Activated CD4-positive, alpha-beta T cell treated with anti-CD3 and anti-CD28 coated beads, Interleukin-2, Interleukin-6, amounts not matched to agents 100 ng/mL and 50 ng/mL, durations not matched to agents 16 hours and 8 hours (primary cell): Measurements from ENCODE around the gene RIPPLY1.
A peak's percentile ranks its signal among the peaks of the same experiment; 100 is the strongest.

ENCODE experiments used
- DNase-seq: peaks from one replicate; pipeline ENCODE4 v3.0.0-alpha.2; 2020

RIPPLY1 gene

GRCh38 chrX:106903291-106903824 is at the start of gene RIPPLY1:
Gene RIPPLY1 (minus strand): TSS chrX:106903341. CDS start chrX:106903287, 54 bp downstream.
- no peak for DNase-seq

GRCh38 chrX:106952538-106952937 is 49.4 kb upstream of the RIPPLY1 start:
- DNase-seq: no peak

- DNase-seq: no peak
Observed at GRCh38 chrX:106952089-106952488, 48.9 kb upstream of the RIPPLY1 start.

GRCh38 chrX:106951230-106951629 is 48.1 kb upstream of the RIPPLY1 start:
- no peak for DNase-seq

- no peak for DNase-seq
Observed at GRCh38 chrX:106950381-106950780, 47.2 kb upstream of the RIPPLY1 start.

GRCh38 chrX:106949366-106949765 is 46.2 kb upstream of the RIPPLY1 start:
- DNase-seq: no peak

- DNase-seq: no peak
Observed at GRCh38 chrX:106948641-106949040, 45.5 kb upstream of the RIPPLY1 start.

- no peak for DNase-seq
Observed at GRCh38 chrX:106946464-106946863, 43.3 kb upstream of the RIPPLY1 start.

- no peak for DNase-seq
Observed at GRCh38 chrX:106940068-106940467, 36.9 kb upstream of the RIPPLY1 start.

GRCh38 chrX:106939566-106939965 is 36.4 kb upstream of the RIPPLY1 start:
- no peak for DNase-seq

- no peak for DNase-seq
Observed at GRCh38 chrX:106936246-106936645, 33.1 kb upstream of the RIPPLY1 start.

- DNase-seq: no peak
Observed at GRCh38 chrX:106935175-106935574, 32.0 kb upstream of the RIPPLY1 start.

- DNase-seq: no peak
Observed at GRCh38 chrX:106933538-106933961, 30.4 kb upstream of the RIPPLY1 start.

GRCh38 chrX:106932960-106933537 is 29.9 kb upstream of the RIPPLY1 start:
- no peak for DNase-seq

- no peak for DNase-seq
Observed at GRCh38 chrX:106932492-106932923, 29.4 kb upstream of the RIPPLY1 start.

GRCh38 chrX:106931831-106932491 is 28.8 kb upstream of the RIPPLY1 start:
- DNase-seq: no peak

- DNase-seq: no peak
Observed at GRCh38 chrX:106928227-106928626, 25.1 kb upstream of the RIPPLY1 start.

- DNase-seq: no peak
Observed at GRCh38 chrX:106927700-106928099, 24.6 kb upstream of the RIPPLY1 start.

- no peak for DNase-seq
Observed at GRCh38 chrX:106927023-106927422, 23.9 kb upstream of the RIPPLY1 start.

- DNase-seq: no peak
Observed at GRCh38 chrX:106921637-106922036, 18.5 kb upstream of the RIPPLY1 start.

GRCh38 chrX:106919932-106920452 is 16.9 kb upstream of the RIPPLY1 start, which contains the start of gene CLDN2:
Gene CLDN2 (plus strand): TSS chrX:106920402. CDS start chrX:106928229, 7,827 bp downstream.
- DNase-seq: no peak

GRCh38 chrX:106917830-106918500 is 14.8 kb upstream of the RIPPLY1 start:
- DNase-seq: peak; percentile 4

GRCh38 chrX:106912864-106913263 is 9.7 kb upstream of the RIPPLY1 start:
- no peak for DNase-seq

GRCh38 chrX:106906361-106906760 is 3.2 kb upstream of the RIPPLY1 start:
- no peak for DNase-seq
